Stimulated activated CD4-positive, alpha-beta T cell treated with anti-CD3 and anti-CD28 coated beads, Interleukin-1b, Interleukin-23, amount 100 ng/mL, for 24 hours (primary cell): ENCODE data around the gene PPM1L.
"Not testable (repeated sequence)": the region's sequence is repeated elsewhere in the genome, so short reads cannot be mapped to it uniquely, and the experiment has no call there.

ENCODE experiments used
- DNase-seq, 4 experiments: peaks; one replicate each; pipeline ENCODE4 v3.0.0-alpha.2; 2020; ENCODE audit warnings: low read depth in 4 of 4, low spot score in 1 of 4

PPM1L gene

DNA sequence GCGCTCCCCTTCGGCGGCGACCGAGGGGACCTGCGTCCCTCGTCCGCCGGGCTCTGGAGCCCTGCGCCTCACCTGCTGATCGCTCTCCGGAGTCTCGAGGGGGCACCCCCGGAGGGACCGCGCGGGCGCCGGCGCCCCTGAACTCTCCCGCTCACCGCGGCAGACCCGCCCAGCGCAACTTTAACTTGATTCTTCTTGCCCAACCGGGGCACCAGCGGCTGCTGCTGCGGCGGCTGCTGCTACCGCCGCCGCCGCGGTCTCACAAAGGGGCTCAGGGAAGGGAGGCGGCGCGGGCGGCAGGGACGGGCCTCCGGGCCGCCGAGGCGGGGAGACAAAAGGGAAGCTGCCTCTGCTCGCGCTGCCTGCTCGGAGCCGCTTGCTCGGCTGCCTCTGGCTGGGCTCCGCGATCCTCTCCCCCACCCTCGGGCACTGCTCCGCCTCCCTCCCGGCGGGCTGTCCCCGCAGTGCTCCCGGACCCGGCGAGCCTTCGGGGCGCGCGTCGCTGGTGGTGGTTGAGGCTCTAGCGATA, at the start of gene PPM1L:
Gene PPM1L (plus strand): TSS at position 456 of the 529 bp plus-strand sequence.
- peak in 3 of 4 experiments; percentile 18 to 47 (median 30) for DNase-seq

DNA sequence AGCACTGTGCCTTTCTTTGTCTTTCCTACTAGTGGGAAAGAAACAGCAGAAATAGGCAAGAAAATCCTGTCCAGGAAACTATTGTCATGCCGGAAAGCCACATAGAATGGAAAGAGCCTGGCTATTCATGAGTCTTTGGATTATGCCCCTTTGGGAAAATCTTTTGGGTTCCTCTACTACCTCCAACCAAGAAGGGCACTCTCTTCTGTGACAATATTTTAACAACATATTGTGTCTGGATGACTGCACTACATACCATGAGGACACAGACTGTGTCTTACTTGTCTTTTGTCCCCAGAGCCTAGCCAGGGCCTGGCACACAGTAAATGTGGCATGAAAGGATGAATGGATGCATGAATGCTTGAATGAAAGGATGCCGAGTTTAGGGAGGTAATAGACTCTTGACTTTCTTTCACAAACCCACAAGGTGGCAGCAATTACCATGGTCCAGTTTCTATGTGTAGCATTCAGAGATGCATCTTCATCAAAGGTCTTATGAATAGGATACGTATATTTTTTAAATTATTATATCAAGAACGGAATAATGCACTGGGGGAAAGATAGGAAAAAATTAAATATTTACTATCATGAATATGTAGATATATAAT, 48.7 kb upstream of the PPM1L start:
- DNase-seq: no peak

DNA sequence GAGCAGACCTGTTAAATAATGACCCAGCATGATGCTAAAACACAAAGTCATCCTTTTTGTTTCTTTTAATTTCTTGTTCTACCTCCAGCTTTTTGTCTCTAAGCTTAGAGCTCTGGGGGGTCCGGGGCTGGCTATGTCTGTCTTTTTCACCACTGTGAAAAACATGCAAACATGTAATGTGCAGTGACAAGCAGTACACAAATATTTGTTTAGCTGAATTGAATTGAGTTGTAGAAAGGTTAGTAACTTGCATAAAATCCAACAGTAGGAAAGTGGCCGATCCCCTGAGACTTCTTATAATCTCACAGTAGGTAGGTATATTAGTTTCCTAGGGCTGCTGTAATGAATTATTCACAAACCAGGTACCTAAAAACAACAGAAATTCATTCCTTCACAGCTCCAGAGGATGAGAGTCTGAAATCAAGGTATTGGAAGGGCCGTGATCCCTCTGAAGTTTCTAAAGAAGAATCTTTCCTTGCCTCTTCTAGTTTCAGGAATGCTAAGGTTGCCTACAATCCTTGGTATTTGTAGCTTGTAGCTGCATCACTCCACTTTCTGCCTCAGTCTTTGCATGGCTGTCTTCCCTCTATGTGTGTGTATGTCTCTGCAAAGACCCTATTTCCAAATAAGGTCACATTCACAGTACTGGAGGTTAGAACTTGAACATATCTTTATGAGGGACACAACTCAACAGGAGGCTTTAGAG, 46.4 kb upstream of the PPM1L start:
- DNase-seq: no peak

DNA sequence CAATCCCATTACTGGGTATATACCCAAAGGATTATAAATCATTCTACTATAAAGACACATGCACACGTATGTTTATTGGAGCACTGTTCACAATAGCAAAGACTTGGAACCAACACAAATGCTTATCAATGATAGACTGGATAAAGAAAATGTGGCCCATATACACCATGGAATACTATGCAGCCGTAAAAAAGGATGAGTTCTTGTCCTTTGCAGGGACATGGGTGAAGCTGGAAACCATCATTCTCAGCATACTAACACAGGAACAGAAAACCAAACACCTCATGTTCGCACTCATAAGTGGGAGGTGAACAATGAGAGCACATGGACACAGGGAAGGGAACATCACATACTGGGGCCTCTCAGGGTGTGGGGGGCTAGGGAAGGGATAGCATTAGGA, 42.9 kb upstream of the PPM1L start:
- not testable (repeated sequence) for DNase-seq

DNA sequence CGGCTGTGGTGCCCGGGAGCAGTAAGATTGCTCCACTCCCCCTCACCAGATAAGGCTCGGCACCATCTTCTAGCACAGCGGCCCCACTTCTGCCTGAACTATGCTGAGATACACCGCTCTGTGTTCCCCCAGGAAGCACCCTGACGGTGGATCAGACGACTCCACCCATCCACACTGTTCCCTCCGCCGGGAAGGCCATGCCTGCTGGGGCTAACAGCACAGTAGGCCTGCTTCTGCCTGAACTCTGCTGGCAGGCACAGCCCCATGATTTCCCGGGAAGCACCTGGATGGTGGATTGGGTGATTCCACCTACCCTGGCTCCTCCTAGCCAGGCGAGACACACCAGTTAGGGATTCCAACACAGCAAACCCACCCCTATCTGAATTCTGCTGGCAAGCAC, 36.3 kb upstream of the PPM1L start:
- no peak for DNase-seq

DNA sequence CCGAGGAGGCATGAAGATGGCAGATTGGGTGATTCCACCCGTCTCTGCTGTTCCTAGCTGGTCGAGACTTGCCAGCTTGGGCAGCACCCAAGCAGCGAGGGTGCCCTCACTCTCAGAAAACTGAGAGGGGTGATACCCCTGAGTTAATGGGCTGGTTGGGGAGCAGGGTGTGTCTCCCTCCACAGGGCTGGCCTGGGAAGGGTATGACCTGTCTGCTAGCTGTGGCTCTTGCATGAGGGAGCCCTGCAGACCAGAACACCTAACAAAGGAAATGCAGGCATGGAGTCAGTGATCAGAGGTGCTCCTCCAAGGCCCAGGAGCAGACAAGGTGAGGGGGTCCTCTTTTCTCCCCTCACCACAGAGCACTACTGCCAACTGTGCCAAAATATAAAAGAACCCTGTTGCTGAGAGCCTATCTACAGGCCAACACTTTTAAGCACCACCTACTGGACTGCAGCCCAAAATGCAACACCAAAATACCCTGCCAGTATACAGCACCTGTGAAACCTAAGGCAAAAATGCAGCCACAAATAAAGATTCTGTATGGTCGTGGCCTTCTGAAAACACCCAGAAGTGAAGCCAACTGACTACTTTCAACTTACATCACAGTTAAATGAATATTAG, 35.8 kb upstream of the PPM1L start:
- no peak for DNase-seq

DNA sequence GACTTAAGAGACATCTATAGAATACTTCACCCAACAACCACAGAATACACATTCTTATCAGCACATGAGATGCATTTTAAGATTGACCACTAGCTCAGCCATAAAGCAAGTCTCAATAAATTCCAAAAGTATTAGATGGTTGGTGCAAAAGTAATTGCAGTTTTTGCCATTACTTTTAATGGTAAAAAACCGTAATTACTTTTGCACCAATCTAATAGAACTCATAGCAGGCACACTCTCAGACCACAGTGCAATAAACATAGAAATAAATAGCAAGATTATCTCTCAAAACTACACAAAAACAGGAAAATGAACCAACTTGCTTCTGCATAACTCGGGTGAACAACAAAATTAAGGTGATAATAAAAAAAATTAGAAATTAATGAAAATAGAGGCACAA, 33.7 kb upstream of the PPM1L start:
- no peak for DNase-seq

DNA sequence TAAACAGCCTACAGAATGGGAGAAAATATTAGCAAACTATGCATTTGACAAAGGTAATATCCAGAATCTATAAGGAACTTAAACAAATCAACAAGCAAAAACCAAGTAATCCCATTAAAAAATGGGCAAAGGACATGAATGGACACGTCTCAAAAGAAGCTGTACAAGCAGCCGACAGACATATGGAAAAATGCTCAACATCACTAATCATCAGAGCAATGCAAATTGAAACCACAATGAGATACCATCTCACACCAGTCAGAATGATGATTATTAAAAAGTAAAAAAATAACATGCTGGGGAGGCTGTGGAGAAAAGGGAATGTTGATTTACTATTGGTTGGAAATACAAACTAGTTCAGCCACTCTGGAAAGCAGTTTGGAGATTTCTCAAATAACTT, 30.7 kb upstream of the PPM1L start:
- DNase-seq: no peak

DNA sequence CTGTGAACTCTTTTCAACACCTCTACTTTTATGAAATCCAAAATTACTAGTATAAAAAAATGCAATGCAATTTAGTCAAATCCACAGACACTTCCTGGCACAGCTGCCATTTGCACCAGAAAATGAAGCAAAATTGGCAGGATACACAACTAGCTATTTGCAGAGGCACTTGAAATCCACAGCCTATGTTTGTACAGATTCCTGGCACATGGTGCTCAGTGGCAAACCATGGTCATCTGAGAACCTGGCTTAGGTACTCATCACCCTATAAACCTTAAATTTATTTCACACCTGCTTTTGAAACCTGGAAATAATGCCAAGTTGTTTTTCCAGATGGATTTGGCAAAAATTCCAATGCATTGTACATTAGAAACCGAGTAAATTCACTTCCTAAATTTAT, 20.2 kb upstream of the PPM1L start:
- DNase-seq: no peak

DNA sequence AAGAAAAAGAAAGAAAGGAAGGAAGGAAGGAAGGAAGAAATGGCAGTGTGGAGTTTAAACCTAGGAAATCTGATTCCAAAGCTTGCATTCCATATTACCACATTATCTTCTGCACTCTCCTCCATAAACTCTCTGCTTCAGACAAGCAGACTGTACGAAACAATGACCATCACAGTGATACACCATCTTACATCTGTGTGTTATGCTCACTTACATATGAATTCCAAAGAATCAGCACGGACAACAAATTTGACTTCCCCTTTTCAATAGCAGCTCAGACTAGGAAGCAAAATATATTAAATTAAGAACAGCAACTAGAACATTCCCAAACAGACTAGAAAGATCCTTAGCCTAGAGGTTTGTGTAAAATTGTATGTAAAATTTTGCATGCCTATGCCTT, 18.0 kb upstream of the PPM1L start:
- no peak for DNase-seq

DNA sequence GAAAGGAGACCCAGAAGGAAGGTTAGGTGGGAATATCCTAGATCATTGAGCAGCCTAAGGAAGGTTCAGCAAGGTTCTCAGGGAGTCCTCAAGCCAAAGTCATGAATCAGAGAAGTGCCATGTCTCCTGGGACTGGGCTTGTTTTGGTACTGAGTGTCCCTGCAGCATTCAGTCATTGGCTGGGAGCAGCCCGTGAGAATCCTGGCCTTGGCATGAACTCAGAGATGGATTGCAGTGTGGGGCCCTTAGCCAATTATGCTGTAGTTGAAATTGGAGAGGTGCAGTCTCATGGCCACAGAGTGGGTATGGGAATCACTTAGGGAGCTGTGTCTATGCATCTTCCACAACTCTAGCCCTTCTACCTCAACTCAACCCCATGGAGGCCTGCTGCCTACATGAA, 17.0 kb upstream of the PPM1L start:
- DNase-seq: no peak

DNA sequence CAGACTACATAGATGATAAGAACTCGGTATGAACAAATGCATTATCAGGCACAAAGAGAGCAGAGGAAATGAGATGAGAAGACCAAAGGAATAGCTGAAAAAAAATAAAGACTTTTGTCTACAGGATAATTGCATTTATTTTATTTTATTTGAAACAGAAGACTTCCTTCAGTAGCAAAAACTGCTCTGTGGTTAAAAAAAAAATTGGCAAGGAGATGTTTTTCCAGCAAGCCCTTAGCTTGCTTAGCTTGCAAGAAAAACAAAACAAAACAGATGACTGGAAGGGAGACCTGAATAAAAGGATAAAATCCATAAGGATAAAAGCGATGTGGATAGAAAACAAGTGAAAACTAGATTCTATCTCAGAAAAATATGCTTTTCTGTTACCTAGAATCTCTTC, 9.1 kb upstream of the PPM1L start:
- DNase-seq: no peak

DNA sequence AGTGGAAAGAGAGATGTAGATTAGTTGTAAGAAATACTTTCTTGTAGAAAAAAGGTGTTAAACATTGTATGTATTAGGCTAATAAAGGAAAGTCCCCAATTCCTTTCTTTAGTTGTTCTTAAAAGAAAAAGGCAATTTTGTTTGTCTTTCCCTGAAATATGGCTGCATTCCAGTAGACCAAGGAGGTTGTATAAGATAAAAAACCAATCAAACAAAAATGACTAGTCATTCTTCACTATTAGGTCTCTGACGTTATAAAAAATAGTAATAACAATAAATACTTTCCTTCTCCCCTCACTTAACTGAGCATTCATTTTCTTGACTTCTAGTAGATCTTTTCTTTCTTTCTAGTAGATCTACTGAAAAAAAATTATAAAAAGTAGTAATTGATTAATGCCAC, 8.6 kb upstream of the PPM1L start:
- no peak for DNase-seq

DNA sequence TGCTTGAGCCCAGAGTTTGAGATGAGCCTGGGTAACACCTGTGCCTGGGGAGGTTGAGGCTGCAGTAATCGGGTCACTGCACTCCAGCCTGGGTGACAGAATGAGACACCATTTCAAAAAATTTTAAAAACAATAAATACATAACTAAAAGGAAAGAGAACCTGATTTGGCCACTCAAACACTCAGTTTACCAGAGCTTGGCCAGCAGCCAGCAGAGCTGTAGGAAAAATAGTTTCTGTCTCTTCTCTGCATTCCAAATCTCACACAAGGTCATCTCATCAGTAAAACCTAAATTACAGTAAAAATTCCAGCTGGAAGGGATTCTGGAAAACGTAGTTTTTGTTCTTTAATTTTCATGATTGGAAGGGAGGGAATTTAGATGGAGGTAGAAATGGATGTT, 7.8 kb upstream of the PPM1L start:
- no peak for DNase-seq

DNA sequence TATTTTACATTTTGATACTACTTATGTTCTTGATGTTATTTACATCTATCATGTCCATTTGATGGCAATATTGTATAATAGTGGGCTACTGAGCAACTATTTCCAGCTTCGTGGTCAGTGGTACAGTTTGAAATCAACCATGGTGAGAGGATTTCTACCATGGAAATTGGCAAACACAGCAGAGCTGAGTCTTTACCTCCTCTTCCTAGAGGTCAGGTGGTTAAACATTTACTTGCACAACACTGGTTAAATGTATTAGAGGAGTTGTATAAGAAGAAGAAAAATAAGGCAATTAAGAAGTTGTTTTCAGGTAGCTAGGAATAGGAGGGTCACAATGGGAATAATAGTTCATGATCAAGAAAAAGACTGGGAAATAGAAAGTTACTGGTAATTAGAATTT, 7.2 kb upstream of the PPM1L start:
- DNase-seq: no peak

DNA sequence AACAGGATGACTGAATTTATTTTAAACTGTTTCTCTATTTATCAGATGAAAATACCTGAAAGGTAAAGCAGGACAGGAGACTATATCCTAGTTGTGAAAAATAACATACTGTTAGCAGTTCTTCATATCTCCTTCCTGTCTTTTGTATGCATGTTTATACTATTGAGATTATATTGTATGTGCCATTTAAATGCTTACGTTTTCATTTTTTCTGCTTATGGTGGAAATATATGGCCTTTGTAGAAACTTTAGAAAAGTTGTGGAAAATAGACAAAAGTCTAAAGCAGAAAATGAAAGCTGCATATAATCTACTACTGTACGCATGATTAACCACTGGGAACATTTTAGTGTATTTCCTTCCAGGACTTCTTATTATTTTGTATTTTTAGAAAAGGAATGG, 2.1 kb upstream of the PPM1L start:
- no peak for DNase-seq

DNA sequence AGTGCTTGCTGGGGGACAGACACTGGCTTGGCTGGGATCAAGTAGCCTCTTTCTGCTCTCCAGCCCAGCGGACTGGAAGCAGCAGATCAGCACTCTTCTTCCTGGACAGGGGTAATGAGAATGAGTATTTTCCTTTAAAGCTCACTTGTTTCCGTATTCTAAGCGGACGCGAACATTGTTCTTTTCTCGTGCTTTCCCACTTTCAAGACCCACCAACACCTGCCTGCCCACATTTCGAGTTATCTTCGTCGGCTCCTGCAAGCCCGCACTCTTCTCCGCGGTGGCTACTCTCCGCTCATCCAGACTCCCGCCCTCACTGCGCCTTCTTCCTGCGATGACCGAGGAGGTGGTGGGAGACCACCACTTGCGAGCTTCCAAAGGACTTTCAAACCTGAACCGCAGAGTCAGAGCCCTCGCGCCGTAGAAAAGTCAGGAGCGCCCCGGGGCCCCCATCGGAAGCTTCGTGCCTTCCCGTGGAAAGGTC, 1.6 kb upstream of the PPM1L start:
- peak in 1 of 4 experiments; percentile 7 for DNase-seq

DNA sequence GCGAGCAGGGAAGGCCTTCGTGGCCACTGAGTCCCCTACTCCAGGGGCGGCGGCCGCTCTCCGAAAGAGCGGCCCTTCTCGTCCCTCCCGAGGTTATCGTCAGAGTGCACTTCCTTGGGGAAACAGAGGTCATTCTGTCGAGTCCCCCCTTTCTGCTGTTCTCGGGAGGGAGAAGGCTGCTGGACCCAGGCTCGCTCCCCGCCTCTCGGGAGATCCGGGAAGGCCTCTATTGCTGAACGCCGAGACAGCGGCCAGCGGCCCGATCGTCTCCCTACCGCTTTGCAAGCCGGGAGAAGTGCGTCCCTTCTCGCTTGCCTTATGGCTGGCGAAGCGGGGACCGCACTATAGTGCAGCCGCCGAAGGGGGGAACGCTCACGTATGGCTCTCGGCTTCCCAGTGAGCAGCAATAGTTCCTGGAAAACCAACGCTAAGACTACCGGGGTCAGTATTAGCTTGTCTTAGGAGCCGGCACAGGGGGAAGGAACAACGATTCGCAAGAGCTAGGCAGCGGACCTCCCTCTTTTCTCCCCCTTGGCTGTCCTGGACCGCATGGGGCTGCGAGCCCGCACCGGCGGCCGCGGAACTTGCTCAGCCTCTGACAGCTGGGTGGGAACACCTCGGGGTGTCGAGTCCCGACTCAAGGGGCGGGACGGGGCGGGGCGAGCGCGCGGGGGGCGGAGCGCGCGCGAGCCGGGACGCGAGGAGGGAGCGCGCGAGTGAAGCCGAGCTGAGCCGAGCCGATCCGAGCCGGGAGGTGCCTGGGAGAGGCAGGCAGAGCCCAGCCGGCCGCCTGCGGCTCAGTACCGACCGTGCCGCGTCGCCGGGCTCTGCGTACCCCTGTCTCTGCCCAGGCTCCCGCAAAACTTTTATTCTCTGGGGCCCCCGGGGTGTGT, 930 bp upstream of the PPM1L start:
- peak; percentile 71 to 87 (median 82) for DNase-seq

DNA sequence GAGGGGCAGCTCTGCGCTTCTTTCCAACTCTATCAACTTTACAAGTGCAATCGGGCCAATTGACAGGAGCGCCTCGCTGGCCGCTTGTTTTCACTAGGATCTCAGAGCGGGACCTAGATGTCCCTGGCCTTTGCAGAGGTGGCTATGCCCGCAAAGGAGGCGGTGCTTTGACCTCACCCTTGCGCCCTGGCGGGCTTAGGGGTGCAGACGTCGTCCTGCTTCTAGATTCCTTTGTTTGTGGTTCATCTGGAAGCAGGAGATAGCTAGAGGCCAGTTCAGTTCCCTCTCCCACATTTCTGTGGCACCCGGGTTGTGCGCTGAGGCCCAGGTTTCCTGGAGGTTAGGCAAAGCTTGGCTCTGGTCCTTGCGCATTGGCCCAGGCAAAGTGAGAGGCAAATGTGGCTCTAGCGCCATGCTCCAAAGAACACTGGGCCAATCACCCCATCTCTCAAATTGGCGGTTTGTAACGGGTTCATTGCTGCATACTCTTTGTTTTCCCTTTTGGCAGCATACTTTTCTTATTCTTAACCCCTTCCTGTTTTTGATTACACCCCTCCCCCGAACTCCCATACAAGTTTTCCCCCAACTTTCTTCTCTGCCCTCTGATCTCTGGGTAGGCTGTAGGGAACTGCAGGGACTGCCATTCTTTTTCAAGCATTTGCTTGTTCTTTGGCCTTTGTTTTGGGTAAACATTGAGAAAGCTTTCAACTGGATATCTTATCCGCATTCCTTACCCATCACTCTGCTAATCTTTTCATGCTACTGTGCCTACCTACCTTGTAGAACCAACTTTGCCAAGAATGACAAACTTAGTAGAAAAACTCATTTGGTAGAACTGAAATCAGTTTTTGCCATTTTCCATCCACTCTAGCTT, 1.4 kb downstream of the PPM1L start:
- no peak for DNase-seq

DNA sequence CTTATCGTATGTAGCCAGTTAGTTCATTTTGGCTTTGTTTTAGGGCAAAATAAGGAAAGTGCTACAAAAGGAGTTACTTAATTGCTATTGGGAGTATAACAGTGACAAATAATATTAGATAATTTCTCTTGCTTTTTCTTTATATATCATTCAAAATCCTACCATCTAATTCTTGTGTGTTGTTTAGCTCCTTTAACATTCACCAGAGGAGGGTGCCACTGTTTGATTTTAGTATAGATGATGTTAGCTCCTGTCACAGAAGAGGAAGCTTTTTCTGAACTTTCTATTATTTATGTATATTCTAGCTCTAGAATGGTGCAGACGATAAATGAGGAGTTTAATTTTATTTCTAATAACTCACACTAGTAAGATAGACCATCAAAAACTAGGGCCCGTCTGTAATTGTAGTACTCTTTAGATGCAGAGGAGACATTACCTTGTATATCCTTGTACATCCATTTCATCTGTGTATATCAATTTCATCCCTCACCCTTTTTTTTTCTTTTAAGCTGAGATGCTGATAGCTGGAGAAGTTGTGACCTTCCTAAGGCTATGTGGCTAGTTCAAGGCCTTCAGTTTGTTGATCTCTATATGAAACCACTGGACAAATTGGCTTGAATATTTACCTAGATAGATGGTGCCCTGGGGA, 3.0 kb downstream of the PPM1L start:
- no peak for DNase-seq
